HG02884 (cell line): Measurements from ENCODE around the gene KRT4.

ENCODE experiments used
- ATAC-seq: cut with Tn5 transposase; IDR thresholded peaks from one replicate; pipeline ENCODE4 v1.9.1; 2021; ENCODE audit warnings: mild to moderate bottlenecking, moderate library complexity; ENCODE audit not compliant: unreplicated experiment

Gene KRT4

GRCh38 chr12:52837413-52837741, 23.5 kb upstream of the KRT4 start:
- ATAC-seq = no peak

- ATAC-seq = no peak
Measured at GRCh38 chr12:52836491-52837412, 22.8 kb upstream of the KRT4 start.

DNA sequence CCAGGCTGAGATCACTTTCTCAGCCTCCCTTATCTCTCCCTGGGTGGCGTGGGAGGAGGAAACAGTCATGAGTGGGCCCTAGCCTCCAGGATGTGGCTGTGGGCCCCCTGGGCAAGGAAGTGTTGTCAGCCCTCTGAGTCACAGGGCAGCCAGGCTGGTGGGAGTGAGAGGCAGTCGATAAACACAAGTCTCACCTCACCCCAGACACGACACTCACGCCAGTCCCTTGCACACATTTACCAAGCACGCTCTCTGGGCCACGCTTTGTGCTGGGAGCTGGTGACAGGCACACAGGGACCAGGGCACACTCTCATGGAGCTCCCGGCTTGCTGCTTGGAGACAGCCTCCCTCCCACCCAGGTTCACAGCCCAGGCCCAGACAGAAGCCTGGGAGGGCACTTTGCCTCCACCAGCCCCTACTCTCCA, 22.1 kb upstream of the KRT4 start:
- no peak for ATAC-seq

DNA sequence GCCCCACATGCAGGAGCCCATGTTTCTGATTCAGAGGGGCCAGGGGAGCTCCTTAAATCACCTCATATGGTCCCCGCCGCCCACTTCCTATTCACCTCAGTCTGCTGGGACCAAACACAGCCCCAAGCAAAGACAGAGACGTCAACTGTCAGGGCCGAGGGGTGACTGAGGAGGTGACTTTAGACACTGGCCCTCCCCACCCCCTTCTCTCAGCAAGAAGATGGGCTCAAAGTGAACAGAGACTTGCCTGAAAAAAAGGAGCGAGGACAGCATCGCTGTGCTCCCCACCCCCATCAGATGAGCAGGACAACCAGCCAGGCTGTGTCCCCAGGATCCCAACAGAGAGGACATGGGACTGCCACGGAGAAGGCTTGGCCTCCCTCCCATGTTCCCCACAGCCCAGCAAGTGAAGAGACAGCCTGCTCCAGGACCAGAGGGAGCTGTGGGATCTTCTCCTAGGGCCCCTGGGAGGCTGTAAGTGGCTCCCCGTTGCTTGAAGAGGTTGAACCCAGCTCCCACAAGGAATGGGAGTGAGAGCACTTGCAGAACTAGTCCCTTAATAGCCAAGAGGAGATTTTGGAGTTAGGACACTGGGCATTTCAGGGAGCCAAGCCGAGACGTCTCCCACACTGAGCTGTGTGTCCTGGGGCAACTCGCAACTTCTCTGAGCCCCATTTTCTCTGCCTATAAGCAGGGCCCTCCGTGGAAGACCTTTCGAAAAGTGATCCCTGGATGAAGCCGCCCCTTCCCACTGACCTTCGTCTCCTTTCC, 21.5 kb upstream of the KRT4 start:
- no peak for ATAC-seq

DNA sequence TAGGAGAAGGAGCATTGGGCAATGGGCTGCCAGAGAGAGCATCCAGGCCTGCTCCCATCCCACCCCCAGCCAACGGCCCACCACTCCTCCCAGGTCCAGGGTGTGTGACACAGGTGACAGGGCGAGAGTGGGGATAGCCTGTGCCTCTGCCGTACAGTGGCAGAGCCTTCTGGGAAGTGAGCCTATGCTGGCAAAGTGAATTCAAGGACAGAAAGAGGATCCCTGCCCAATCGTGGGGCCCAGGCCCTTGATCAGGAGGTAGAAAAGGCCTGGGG, 20.7 kb upstream of the KRT4 start:
- ATAC-seq = no peak

- no peak for ATAC-seq
Measured at GRCh38 chr12:52833922-52834726, 20.2 kb upstream of the KRT4 start, which contains the start of gene KRT79. KRT79 (minus strand) TSS chr12:52834311; CDS start chr12:52834260, 51 bp downstream.

DNA sequence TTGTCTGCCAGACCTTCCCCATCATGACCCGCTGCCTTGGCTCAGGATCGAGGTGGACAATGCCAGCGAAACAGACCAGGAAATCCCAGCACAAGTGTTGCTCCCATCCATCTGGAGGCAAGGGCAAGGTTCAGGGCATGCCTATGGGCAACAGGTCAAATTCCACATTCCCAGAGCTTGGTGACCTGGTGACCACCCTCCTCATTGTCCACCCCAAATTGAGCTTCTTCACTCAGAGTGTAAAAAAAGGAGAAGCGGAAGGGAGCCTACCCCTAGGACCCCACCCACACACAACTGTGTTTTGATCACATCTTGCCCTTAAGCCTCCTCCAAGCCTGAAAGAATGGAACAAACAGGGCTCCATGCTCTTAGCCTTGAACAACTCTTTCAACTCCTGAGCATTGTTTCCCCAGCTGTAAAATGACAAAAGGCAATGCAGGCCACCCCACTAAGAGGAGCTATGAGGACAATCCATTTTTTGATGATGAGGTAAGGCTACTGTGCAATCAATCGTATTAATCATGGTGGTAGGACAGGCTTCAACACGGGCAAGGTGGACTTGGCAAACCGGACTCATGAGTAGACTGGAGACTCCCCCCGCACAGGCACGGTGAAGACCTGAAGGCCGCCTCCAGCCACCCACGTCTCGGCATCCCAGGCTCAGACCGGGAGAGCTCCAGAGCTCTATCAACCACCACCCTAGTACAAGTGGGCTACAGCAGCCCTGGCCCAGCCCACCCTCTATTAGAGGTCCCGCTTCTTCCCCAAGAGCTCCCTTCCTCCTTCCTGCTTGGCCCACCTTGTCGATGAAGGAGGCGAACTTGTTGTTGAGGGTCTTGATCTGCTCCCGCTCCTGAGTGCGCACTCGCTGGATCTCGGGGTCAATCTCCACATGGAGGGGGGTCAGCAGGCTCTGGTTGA, 19.3 kb upstream of the KRT4 start:
- no peak for ATAC-seq

DNA sequence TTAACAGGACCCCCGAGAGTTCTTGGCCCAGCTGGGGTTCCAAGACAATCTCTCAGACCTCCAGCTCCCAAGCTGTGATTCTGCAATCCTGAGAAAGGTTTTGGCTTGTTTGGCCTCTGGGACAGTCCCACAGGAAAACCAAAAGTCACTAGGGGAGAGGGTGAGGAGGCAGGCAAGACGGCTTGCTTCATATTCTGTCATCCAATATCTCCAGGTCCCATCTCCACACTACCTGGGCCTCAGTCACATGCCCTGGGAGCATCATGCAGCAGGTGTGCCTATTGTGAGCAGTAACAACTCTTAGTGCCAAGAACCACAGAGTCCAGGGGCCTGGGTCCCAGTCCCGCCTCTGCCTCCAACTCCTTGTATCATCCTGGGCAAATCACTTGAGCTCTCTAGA, 18.5 kb upstream of the KRT4 start:
- no peak for ATAC-seq

- no peak for ATAC-seq
Measured at GRCh38 chr12:52831251-52831650, 17.3 kb upstream of the KRT4 start.

- no peak for ATAC-seq
Measured at GRCh38 chr12:52829986-52830770, 16.3 kb upstream of the KRT4 start.

- no peak for ATAC-seq
Measured at GRCh38 chr12:52828591-52829021, 14.7 kb upstream of the KRT4 start.

GRCh38 chr12:52828156-52828555, 14.2 kb upstream of the KRT4 start:
- ATAC-seq = no peak

GRCh38 chr12:52827499-52828090, 13.7 kb upstream of the KRT4 start:
- ATAC-seq = no peak

DNA sequence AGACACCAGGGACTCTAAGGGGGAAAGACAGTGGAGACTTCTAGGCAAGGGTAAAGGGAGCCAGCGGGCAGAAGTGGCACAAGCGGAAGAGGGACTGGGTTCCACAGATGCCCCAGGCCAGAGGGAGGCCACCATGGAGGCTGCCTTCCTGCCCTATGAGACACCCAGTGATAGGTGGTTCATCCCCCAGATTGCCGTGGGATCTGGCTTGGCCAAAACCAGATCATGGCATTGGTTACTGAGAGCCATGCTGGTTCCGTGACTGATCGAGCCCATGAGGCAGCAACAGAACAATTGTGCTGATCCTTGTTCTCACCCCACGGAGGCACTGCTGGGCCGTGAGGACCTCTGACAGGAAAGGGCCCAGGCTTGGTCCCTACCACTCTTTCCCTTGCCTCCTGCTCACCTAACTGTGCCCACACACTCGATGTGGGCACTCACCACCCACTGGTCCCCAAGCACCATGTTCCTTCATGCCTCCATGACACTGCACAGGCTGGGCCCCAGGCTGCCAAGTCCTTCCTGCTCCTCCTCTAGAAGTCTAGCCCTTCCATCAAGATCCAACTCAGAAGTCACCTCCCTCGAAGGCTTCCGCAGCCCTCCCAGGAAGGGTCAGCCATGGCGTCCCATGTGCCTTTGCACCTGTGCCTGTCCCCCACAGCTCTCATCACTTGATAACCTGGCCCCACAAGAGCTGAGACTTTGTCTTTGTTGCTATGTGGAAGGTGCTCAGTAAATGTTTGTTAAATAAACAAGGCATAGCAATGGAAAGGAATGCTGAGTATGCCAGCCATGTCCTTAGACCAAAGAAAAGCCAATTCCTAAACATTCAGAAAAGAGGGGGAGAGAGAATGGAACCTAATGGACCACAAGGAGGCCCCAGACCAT, 12.9 kb upstream of the KRT4 start:
- no peak for ATAC-seq

DNA sequence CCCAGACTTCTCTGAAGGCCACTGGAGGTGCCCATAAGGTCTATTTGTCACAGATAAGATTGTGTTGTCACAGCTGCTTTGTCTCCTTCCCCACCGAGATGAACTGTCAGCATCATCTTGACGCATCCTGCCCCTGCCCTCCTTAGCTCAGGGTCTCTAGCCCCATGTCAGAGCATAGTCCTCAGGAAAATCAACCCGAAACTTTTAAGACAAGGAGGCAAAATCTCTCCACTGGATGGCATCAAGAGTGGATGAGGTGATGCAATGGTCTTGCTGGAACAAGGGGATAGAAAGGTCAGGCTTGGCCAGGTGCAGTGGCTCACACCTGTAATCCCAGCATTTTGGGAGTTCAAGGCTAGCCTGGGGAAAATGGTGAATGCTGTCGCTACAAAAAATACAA, 12.0 kb upstream of the KRT4 start:
- no peak for ATAC-seq

DNA sequence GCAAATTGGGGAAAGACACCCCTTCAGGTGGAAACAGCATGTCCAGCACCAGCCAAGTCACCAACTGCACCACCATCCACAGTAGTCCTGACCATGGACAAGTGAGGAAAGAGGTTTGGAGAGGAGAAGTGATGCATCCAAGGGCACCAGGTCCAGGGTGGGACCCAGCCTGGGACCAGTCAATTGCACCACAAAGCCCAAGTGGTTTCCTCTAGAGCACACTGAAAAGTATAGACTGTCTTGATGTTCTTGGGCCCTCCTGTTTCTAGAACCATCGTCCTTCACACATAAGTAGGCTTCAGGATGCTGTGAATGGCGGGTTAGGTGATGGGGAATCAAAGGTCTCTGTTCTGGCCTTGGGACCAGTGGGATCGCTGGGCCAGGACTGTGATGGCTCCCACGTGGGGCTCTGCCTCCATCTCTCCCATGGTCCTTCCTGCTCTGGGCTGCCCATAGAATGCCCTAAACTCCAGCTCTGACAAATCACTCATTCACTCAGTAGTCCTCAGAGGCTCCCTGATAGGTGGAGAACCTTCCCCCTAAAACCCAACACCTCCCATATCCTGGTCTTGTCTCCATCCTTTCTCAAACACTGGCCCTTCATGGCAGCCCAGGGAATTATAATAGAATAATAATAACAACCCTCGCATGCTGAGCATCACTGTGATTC, 11.0 kb upstream of the KRT4 start:
- no peak for ATAC-seq

GRCh38 chr12:52823761-52824450, 10.0 kb upstream of the KRT4 start:
- ATAC-seq = no peak
